ENCODE measurements around the gene NSMCE1.

DNA sequence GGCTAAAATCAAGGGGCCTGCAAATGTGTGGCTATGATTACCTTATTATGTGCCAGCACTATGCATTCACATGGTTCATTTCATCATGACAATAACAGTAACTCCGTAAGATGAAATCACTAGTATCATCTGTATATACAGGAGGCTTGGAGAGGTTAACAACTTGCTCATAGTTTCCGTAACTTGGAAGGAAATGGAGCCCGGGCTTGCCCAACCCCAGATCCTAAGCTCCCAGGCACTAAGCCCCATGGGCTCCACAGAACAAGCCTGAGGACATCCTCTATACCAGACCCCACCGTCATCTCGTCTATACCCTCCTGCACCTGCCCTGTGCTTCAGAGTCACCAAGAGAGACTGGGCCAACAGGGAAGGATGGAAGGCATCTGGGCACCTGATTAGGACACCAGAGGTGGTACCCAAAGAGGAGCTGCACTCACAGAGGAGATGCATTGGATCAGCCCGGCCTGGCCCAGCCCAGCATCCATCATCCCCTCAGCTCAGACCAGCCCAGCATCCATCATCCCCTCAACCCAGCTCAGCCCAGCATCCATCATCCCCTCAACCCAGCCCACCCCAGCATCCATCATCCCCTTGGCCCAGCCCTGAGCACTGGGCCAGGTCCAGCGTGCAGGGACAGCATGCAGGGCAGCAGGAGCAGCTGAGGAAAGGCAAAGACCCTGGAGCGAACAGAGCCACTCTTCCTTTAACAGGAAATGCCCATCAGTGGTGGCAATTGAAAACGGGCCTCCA is 28.5 kb downstream of the NSMCE1 start:
- TF ChIP-seq PHF8 (conservative IDR thresholded peaks at IDR 0.05; ENCODE audit: low read depth, low read length) (no peak), NRF1 (IDR thresholded peaks at IDR 0.05; ENCODE audit: low read depth, low read length) (no peak), ATF2 (IDR thresholded peaks at IDR 0.05; ENCODE audit: low read length) (no peak), RNF2 (IDR thresholded peaks at IDR 0.05; ENCODE audit: borderline replicate concordance, low read depth, low read length, missing control alignments, poor library complexity, severe bottlenecking) (no peak), EGR1 (IDR thresholded peaks at IDR 0.05; ENCODE audit: borderline replicate concordance, low read depth, low read length) (no peak), TAF1 (IDR thresholded peaks at IDR 0.05; ENCODE audit: low read depth, low read length) (no peak), BCL11A (IDR thresholded peaks at IDR 0.05; ENCODE audit: low read depth in 2 of 2, low read length in 2 of 2) (no peak)
- TF ChIP-seq, protein P1, sequence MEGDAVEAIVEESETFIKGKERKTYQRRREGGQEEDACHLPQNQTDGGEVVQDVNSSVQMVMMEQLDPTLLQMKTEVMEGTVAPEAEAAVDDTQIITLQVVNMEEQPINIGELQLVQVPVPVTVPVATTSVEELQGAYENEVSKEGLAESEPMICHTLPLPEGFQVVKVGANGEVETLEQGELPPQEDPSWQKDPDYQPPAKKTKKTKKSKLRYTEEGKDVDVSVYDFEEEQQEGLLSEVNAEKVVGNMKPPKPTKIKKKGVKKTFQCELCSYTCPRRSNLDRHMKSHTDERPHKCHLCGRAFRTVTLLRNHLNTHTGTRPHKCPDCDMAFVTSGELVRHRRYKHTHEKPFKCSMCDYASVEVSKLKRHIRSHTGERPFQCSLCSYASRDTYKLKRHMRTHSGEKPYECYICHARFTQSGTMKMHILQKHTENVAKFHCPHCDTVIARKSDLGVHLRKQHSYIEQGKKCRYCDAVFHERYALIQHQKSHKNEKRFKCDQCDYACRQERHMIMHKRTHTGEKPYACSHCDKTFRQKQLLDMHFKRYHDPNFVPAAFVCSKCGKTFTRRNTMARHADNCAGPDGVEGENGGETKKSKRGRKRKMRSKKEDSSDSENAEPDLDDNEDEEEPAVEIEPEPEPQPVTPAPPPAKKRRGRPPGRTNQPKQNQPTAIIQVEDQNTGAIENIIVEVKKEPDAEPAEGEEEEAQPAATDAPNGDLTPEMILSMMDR (IDR thresholded peaks at IDR 0.05; ENCODE audit: control extremely low read depth in 1 of 3, insufficient read depth in 1 of 3, low read depth in 1 of 3, low read length in 3 of 3): no peak

Data from H1 (cell line).